22Rv1 (cell line): ENCODE measurements around the gene KIAA0825.

Experiments
- CTCF ChIP-seq: fragments of 450-650 bp; IDR thresholded peaks from 2 replicates; pipeline ENCODE4 v1.5.1; 2017; ENCODE audit warnings: mild to moderate bottlenecking
- ZFX ChIP-seq: fragments of 450-650 bp; IDR thresholded peaks from 2 replicates; pipeline ENCODE4 v1.6.1; 2017; ENCODE audit warnings: antibody characterized with exemption, borderline replicate concordance

GRCh38 chr5:94522117-94522516 is 96.3 kb downstream of the KIAA0825 start:
- TF ChIP-seq CTCF (no peak), ZFX (no peak)
